Measurements from ENCODE around the gene FSHR.

GRCh38 chr2:49102146-49102545 is 52.2 kb downstream of the FSHR start:
- TF ChIP-seq POLR2A (IDR thresholded peaks at IDR 0.05) = no peak
- no peak for TF ChIP-seq CTCF (IDR thresholded peaks at IDR 0.05)
- no peak for TF ChIP-seq EP300 (IDR thresholded peaks at IDR 0.05)
